C1 segment of cervical spinal cord (tissue), 14 donors: ENCODE measurements around the gene NENF.
"Not testable (repeated sequence)": the region's sequence is repeated elsewhere in the genome, so short reads cannot be mapped to it uniquely, and the experiment has no call there.

Experiments used
- DNase-seq, 14 donors: peaks; one replicate each; lab custom pipeline; 2025; lab: John Stamatoyannopoulos, UW

NENF gene

DNA sequence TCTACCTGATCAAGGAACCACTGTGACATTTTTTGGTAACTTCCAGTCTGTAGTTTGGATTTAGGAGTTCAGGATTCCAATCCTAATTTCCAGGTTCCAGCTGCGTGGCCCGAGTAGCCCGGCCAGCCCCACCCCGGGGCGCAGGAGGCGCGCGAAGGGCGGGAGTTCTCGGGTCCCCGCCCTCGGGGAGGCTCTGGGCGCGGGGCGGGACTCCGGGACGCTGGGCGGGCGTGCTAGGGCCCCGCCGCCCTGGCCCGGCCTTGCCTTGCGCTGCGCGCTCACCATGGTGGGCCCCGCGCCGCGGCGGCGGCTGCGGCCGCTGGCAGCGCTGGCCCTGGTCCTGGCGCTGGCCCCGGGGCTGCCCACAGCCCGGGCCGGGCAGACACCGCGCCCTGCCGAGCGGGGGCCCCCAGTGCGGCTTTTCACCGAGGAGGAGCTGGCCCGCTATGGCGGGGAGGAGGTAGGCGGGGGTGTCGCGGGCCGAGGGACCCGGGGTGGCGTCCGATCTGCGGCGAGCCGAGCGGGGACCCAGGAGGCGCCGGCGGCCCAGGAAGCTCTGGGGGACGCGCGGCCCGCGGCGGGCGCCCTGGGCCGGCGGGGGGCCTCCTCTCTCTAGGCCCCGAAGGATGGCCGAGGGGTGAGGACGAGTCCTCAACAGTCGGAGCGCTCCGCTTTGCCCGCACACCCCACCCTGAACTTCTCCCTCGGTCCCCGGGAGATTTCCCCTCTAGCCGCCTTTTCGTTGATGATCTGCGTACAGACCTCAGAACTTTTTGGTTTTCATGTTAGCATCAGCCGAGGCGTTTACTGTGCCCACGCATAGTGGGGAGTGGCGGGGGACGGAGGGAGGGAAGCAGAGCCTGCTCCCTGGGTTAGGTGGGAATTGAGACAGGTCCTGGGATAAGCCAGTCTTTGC lies at the start of gene NENF:
NENF (plus strand) TSS at position 260 of the 916 bp plus-strand sequence; CDS start at position 284, 24 bp downstream.
- peak in 13 of 14 donors; percentile 41 to 86 (median 63) for DNase-seq

DNA sequence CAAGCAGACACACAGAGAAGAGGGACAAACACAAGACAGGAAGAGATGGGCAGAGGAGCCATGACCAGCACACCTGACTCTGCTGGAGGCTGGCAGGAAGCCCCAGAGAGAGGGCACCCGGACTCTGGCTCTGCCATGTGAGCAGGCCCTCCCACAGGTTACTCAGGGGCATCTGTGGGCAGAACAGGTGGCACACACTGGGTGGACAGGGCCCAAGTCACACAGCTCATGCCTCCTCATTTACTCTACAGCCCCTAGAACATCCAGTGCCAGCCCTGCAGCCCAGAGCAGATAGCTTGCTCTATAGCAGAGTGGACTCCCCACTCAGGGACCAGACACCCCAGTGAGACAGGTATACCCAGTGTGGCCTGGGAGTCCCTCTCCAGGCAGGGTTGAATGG lies 46.7 kb upstream of the NENF start:
- no peak for DNase-seq

DNA sequence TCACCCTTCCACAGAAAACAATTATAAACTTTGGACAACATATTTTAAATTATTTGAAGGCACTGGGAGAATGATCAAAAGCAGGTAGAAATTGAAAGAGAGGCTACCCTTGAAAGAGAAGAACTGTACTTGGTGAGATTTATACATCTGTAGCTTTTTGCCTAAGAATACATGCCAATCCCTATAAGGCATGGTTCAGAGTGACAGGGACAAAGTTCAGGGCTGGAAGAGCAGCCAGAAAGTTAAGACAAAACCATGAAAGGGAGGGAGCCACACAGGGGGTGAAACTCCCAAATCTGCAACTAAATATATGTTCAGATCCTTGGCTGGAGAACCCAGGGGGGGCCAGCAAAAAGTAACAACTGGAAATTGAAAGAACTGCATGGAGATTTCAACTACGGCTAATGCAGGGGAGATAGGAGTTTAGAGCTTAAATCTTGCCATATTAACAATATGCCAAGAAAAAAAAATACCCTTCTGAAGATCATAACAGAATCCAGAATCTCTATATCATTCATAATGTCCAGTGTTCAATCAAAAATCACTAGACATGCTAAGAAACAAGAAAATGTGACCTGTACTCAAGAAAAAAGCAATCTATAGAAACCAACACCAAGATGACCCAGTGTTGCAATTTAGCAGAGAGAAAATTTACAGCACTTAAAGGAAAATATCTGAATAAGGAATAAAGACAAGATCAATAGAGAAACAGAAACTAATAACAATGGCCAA lies 43.6 kb upstream of the NENF start:
- no peak for DNase-seq

DNA sequence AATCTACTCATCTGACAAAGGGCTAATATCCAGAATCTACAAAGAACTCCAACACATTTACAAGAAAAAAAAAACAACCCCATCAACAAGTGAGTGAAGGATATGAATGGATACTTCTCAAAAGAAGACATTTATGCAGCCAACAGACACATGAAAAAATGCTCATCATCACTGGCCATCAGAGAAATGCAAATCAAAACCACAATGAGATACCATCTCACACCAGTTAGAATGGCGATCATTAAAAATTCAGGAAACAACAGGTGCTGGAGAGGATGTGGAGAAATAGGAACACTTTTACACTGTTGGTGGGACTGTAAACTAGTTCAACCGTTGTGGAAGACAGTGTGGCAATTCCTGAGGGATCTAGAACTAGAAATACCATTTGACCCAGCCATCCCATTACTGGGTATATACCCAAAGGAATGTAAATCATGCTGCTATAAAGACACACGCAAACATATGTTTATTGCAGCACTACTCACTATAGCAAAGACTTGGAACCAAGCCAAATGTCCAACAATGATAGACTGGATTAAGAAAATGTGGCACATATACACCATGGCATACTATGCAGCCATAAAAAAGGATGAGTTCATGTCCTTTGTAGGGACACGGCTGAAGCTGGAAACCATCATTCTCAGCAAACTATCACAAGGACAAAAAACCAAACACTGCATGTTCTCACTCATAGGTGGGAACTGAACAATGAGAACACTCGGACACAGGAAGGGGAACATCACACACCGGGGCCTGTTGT lies 36.9 kb upstream of the NENF start:
- DNase-seq: not testable (repeated sequence)

DNA sequence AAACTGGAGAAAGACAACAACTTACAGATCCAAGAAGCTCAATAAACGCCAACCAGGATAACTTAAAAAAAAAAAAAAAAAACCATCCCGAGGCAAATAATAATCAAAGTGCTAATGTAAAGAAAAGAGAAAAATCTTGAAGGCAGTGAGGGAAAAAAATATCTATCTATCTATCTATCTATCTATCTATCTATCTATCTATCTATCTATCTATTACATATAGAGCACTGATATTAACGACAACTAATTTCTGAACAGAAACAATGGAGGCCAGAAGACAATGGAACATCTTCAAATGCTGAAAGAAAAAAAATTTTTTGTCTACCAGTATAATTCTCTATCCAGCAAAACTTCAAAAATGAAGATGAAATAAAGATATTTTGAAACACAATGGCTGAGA lies 36.1 kb upstream of the NENF start:
- no peak for DNase-seq

DNA sequence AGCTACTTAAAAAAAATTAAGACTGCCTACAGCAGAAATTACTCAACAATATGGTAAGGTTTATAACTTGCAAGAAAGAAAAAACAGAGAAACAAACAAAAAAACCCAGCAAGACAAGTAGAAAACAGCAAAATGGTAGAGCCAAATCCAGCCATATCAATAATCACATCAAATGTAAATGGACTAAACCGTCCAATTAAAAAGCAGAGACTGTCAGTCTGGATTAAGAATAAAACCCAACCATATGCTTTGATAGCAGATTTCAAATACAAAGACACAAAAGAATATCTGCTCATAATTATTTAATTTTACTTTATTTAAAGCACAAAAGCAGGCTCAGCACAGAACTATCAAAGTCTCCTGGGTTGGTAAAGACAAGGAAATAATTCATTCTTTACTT lies 35.5 kb upstream of the NENF start:
- DNase-seq: no peak

DNA sequence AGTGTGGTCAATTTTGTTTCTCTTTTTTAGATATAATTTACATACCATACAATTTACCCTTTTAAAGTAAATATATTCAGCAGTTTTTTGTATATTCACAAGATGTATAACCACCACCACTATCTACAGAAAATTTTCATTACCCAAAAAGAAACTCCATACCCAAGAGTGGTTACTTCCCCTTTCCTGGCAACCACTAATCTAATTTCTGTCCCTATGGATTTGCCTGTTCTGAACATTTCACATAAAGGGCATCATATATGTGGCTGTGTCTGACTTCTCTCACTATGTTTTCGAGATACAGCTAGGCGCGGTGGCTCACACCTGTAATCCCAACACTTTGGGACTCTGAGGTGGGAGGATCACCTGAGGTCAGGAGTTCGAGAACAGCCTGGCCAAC lies 31.7 kb upstream of the NENF start:
- no peak for DNase-seq

DNA sequence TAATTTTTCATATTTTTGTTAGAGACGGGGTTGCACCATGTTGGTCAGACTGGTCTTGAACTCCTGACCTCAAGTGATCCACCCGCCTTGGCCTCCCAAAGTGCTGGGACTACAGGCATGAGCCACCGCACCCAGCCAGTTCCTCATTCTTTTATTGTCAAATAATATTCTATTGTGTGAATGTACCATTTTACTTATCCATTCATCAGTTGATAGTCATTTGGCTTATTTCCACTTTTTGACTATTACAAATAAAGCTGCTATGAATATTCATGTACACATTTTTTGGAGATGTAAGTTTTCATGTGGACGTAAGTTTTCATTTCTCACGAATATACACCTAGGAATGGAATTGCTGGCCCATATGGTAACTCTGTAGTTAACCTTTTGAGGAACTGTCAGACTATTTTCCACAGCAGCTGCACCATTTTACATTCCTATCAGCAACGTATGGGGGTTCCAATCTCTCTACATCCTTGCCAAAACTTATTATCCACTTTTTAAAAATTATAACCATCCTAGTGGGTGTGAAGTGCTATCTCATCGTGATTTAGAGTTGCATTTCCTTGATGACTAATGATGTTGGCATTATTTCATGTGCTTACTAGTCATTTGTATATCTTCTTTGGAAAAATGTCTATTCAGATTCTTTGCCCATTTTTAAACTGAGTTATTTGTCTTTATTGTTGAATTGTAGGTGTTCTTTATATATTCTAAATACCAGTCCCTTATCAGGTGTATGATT lies 30.7 kb upstream of the NENF start:
- no peak for DNase-seq

DNA sequence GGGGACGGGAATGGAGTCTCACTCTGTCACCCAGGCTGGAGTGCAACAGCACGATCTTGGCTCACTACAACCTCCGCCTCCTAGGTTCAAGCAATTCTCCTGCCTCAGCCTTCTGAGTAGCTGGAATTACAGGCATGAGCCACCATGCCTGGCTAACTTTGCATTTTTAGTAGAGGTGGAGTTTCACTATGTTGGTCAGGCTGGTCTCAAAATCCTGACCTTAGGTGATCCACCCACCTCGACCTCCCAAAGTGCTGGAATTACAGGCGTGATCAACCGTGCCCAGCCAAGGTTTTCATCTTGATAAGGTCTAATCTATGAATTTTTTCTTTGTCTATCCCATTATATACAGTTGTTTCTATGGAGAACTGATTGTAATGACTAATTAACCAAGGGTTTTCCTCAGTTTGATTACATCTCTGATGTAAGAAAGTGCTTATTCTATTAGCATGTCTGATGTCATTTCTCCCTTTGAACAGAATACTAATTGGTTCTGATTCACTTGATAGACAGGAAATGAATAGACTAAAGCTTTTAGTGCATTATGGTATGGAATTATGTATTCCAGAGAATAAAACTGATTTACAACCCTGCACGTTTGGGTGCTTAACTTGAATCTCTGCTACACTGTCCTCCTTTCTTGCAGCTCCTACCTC lies 29.9 kb upstream of the NENF start:
- DNase-seq: no peak

DNA sequence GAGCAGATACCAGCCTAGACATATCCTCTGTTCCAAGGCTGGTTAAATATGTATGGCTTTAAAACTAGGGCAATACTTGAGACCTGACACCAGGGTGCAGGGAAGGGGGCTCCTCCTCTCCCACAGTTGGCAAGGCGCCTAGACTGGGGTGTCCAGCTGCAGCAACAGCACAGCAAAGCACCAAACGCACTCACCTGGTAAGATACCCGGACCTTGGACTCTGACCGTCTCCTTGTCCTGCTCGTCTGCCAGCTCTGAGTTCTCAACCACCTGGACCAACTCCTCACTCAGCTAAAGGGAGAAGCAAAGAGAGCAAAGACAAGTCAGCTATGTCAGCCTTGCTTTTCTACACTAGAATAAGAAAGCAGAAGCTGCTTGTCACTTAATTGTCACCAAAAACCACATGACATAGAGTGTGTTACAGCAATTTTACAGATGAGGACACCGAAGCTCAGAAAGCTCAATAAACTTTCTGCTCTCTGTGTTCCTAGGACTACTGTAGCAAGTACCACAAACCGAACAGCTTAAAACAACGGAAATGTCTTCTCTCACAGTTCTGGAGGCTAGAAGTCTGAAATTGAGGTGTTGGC lies 22.4 kb upstream of the NENF start:
- no peak for DNase-seq

DNA sequence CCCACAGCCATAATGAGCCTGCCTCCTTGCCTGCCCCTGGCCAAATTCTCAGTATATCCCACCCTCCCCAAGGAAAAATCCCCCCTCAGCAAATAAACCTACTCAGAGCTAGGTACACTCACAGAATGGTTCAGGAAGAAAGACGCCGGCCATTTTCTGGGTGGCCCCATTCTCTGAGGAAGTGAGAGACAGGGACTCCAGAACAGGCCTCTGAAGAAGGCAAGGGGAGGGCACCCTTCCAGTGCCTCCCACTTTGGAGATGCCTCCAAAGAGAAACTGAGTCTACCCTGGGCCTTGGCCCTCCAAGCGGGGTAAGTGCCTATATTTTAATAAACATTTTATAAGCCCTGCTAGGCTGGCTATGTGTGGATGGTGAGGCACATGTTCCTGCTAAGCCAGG lies 20.3 kb upstream of the NENF start:
- no peak for DNase-seq

DNA sequence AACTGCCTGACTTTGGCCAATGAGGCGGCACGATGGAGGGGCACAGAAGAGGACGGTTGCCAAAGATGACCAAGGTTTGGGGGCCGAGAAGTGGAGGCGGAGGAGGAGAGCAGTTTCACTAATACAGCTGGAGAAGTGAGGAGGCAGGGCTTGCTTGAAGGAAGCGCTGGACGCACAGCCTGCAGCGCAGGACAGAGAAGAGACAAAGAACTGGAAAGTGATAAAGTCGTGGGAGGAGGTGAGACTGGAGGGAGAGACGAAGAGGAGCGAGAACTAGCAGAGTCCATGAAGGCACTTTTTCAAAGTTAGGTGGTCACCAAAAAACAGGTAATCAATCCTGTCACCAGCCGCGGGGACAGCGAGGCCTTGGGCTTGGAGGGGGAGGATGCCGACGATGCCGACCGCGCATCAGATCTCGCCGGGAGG lies 18.8 kb upstream of the NENF start:
- DNase-seq: no peak

DNA sequence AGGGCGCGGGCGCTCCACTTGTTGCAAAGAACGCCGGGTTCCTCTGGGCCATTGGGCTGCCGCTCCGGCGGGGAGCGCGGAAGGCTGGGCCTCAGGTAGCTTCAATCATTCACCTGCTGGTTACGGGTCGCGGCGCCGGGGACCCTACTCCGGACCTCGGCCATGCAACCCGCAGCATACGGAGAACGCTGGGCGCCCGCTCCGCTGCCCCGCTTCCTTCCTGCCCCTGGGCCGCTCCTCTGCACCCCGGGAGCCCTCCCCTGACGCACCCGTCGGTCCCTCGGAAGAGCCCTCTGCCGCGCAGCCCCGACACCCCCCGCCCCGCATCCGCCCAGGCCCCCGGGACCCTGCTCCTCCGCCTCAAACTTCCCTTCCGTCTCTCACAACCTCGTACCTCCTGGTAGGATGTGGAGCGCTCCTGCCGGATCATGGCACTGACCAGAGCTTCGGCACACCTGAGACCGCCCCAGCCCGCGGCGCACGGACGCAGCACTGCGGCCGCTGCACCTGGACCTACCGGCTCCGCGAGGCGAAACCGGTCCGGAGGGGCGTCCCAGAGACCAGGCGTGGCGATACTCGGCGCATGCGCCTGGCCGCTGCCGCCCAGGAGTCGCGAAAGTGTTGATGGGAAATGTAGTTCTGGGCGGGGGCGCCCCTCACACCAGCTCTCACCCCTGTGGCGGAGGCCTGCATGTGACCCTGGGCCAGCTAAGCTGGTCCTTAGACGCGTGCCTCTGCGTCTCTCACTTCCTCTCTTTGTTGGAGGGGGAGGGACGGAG lies 18.2 kb upstream of the NENF start, which contains the start of gene PACC1:
PACC1 (minus strand) TSS at position 559 of the 779 bp plus-strand sequence; CDS start at position 430, 129 bp downstream.
- peak; percentile 10 to 94 (median 84) for DNase-seq

DNA sequence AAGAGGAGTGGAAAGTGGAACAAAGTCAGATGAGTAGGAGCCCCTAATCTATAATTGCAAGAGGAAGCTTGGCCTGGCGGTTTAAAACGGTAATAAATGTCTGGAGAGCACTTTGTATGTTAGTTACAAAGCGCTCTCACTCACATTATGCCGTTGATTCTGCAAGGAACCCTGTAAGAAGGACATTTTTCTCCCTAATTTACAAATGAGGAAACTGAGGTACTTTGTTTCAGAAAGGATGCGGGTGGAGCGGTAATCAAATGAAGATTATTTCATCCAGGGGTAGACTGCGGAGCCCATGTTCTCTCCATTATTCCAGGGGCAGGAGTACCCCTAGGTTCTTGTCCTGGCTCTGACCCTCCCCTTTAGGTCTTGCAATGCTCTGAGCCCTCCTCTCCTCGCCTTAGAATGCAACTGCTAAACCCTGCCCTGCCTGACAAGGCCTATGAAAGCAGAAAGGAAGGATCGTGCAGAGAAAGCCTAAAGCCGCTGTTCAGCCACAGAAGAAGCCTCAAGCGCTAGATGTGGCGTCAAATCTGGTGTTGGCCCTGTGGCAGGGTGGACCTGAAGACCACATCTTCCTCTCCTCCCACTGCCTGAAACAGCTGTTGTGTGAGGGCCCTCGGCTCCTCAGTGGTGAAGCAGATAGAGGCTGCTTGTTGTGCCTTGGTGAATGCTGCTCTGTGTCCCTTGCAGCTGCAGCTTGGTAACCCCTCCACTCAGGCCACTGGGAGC lies 17.4 kb upstream of the NENF start:
- peak in 12 of 14 donors; percentile 10 to 77 (median 64) for DNase-seq

DNA sequence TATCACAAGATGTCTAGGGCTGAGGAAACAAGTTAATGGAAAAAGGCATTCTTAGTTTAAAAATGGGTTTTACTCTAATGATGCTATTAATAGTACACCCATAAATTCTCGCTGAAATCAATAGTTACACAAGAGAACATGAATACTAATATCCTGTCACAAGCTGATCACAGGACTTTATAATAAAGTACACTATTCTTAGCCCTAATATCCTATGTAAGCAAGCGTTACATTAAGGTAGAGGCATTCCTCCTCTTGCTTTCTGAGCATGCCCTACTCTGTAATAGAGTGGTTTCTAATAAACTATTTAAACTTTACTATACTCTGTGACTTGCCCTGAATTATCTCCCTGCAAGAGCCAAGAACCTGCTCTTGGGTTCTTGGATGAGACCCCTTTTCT lies 11.6 kb upstream of the NENF start:
- DNase-seq: no peak

DNA sequence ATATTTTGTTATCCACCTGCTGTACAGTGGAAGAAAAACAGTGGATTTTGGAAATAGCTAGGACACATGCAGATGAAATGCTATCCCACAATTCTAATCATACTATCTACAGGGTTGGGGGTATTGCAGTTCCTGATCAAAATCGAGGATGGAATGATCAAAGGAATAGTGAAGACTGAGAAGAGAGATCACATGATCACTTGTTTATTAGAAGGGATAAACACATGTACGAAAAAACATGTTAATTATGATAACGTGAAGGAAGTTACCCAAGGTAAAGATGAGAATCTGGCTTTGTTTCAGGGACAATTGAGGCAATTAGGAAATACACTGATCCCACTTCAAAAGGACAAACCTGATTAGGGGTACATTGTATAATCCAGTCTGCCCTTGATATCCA lies 8.8 kb upstream of the NENF start:
- DNase-seq: no peak

DNA sequence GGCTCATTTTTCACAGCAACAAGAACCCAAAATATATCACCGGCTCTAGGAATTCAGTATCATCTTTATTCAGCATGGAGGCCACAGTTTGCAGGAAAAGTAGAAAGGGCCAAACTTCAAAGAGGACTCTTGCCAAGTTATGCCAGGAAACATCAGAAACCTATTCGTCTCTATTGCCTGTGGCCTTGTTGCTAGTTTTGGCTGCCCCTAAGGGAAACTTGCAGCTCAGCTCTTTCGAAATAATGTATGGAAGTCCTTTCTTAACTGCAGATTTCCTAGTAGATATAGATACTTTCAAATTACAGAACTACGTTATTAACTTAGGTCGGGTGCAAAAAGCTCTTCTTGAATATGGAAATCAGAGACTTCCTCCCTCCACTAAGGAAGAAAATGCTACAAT lies 4.2 kb upstream of the NENF start:
- no peak for DNase-seq

DNA sequence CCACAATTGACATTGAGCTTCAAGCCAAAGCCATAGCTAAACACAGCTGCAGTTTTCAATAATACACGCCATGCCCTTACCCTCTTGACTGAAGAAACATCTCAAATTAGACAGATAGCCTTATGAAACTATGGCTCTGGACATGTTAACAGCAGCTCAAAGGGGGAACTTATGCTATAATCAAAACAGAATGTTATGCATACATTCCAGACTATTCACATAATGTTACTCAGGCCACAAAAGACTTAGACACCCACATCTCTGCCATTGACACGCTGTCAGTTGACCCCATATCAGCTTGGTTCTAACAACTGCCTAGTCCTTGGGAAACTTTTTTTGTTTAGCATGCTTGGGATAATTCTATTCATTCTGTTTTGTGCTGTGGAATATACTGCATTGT lies 2.3 kb upstream of the NENF start:
- no peak for DNase-seq

DNA sequence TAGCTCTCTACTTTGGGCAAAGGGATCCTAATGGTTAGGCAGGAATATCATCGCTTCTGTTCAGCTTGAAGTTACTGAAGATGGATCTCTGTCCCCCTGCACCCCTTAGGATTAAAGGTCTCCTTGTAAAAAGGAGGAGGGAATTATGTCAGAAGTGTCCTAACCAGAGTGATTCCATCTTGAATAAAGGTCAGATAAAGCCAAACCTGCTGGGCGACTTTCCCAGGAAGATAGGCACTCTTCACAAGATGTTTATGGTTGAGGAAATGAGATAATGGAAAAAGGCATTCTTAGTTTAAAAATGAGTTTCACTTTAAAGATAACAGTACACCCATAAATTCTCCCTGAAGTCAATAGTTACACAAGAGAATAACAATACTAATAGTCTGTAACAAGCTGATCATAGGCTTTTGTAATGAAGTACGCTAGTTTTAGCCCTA lies 1.7 kb upstream of the NENF start:
- DNase-seq: no peak
